ENCODE results near the gene CAMTA1.

CAMTA1 gene

GRCh38 chr1:6888268-6888667 is 103.0 kb downstream of the CAMTA1 start:
- Mint-ChIP-seq H3K4me1 (peaks cover 4% of the 10 kb centered on the region), H3K36me3 (no peaks in the 10 kb centered on the region), H3K4me3 (no peak overlapping the region), H3K27me3 (no peaks in the 10 kb centered on the region), H3K27ac (no peak overlapping the region), H3K9me3 (no peaks in the 10 kb centered on the region)

- H3K27ac Mint-ChIP-seq = no peak overlapping the region
- no peaks in the 10 kb centered on the region for H3K36me3 Mint-ChIP-seq
- peaks cover 4% of the 10 kb centered on the region for H3K4me1 Mint-ChIP-seq
Measured at GRCh38 chr1:6888870-6889269, 103.6 kb downstream of the CAMTA1 start.

GRCh38 chr1:6889875-6890480 is 104.7 kb downstream of the CAMTA1 start:
- no peaks in the 10 kb centered on the region for H3K27me3 Mint-ChIP-seq
- H3K27ac Mint-ChIP-seq = no peak overlapping the region
- no peak overlapping the region for H3K4me3 Mint-ChIP-seq
- no peaks in the 10 kb centered on the region for H3K4me1 Mint-ChIP-seq
- no peaks in the 10 kb centered on the region for H3K9me3 Mint-ChIP-seq
- no peaks in the 10 kb centered on the region for H3K36me3 Mint-ChIP-seq

More at GRCh38 chr1:6888870-6889269, 103.6 kb downstream of the CAMTA1 start:
- Mint-ChIP-seq H3K4me3 (no peak overlapping the region), H3K27me3 (no peaks in the 10 kb centered on the region), H3K9me3 (no peaks in the 10 kb centered on the region)

GRCh38 chr1:6890686-6891085 is 105.4 kb downstream of the CAMTA1 start:
- H3K9me3 Mint-ChIP-seq = no peaks in the 10 kb centered on the region
- H3K27ac Mint-ChIP-seq = no peak overlapping the region
- H3K4me1 Mint-ChIP-seq = no peaks in the 10 kb centered on the region
- no peaks in the 10 kb centered on the region for H3K27me3 Mint-ChIP-seq
- no peak overlapping the region for H3K4me3 Mint-ChIP-seq
- H3K36me3 Mint-ChIP-seq = no peaks in the 10 kb centered on the region

- Mint-ChIP-seq H3K4me3 (no peak overlapping the region), H3K36me3 (no peaks in the 10 kb centered on the region), H3K27me3 (no peaks in the 10 kb centered on the region), H3K27ac (no peak overlapping the region), H3K4me1 (no peaks in the 10 kb centered on the region), H3K9me3 (no peaks in the 10 kb centered on the region)
Measured at GRCh38 chr1:6891781-6892579, 106.7 kb downstream of the CAMTA1 start.

- Mint-ChIP-seq H3K9me3 (no peaks in the 10 kb centered on the region), H3K36me3 (peaks cover 2% of the 10 kb centered on the region), H3K27me3 (no peaks in the 10 kb centered on the region), H3K4me1 (no peaks in the 10 kb centered on the region), H3K27ac (no peak overlapping the region), H3K4me3 (no peak overlapping the region)
Measured at GRCh38 chr1:6893388-6893787, 108.1 kb downstream of the CAMTA1 start.

GRCh38 chr1:6897138-6897537 is 111.9 kb downstream of the CAMTA1 start:
- Mint-ChIP-seq H3K27ac (no peak overlapping the region), H3K4me1 (no peaks in the 10 kb centered on the region), H3K27me3 (no peaks in the 10 kb centered on the region), H3K36me3 (peaks cover 2% of the 10 kb centered on the region), H3K4me3 (no peak overlapping the region), H3K9me3 (no peaks in the 10 kb centered on the region)

GRCh38 chr1:6898974-6899539 is 113.8 kb downstream of the CAMTA1 start:
- peaks cover 2% of the 10 kb centered on the region for H3K36me3 Mint-ChIP-seq
- H3K4me3 Mint-ChIP-seq = no peak overlapping the region
- no peaks in the 10 kb centered on the region for H3K9me3 Mint-ChIP-seq
- H3K4me1 Mint-ChIP-seq = no peaks in the 10 kb centered on the region
- H3K27me3 Mint-ChIP-seq = no peaks in the 10 kb centered on the region
- H3K27ac Mint-ChIP-seq = no peak overlapping the region

GRCh38 chr1:6899621-6900020 is 114.4 kb downstream of the CAMTA1 start:
- Mint-ChIP-seq H3K27ac (no peak overlapping the region), H3K36me3 (peaks cover 2% of the 10 kb centered on the region), H3K4me3 (no peak overlapping the region), H3K27me3 (no peaks in the 10 kb centered on the region), H3K4me1 (no peaks in the 10 kb centered on the region), H3K9me3 (no peaks in the 10 kb centered on the region)

GRCh38 chr1:6902153-6902552 is 116.9 kb downstream of the CAMTA1 start:
- Mint-ChIP-seq H3K4me3 (no peak overlapping the region), H3K9me3 (no peaks in the 10 kb centered on the region), H3K36me3 (peaks cover 2% of the 10 kb centered on the region), H3K4me1 (peaks cover 3% of the 10 kb centered on the region), H3K27me3 (no peaks in the 10 kb centered on the region), H3K27ac (no peak overlapping the region)

- H3K4me3 Mint-ChIP-seq = no peak overlapping the region
- H3K4me1 Mint-ChIP-seq = peaks cover 9% of the 10 kb centered on the region
- H3K27me3 Mint-ChIP-seq = no peaks in the 10 kb centered on the region
- no peaks in the 10 kb centered on the region for H3K9me3 Mint-ChIP-seq
- H3K27ac Mint-ChIP-seq = no peak overlapping the region
- H3K36me3 Mint-ChIP-seq = no peaks in the 10 kb centered on the region
Measured at GRCh38 chr1:6904476-6905170, 119.4 kb downstream of the CAMTA1 start.

- no peaks in the 10 kb centered on the region for H3K9me3 Mint-ChIP-seq
- H3K27me3 Mint-ChIP-seq = no peaks in the 10 kb centered on the region
- H3K36me3 Mint-ChIP-seq = no peaks in the 10 kb centered on the region
- no peak overlapping the region for H3K4me3 Mint-ChIP-seq
- no peak overlapping the region for H3K27ac Mint-ChIP-seq
- peaks cover 9% of the 10 kb centered on the region for H3K4me1 Mint-ChIP-seq
Measured at GRCh38 chr1:6905331-6905730, 120.1 kb downstream of the CAMTA1 start.

- Mint-ChIP-seq H3K27me3 (no peaks in the 10 kb centered on the region), H3K9me3 (no peaks in the 10 kb centered on the region), H3K27ac (no peak overlapping the region), H3K4me3 (no peak overlapping the region), H3K36me3 (no peaks in the 10 kb centered on the region), H3K4me1 (peaks cover 9% of the 10 kb centered on the region)
Measured at GRCh38 chr1:6905790-6906189, 120.5 kb downstream of the CAMTA1 start.

GRCh38 chr1:6906783-6907182 is 121.5 kb downstream of the CAMTA1 start:
- H3K27me3 Mint-ChIP-seq = no peaks in the 10 kb centered on the region
- H3K36me3 Mint-ChIP-seq = no peaks in the 10 kb centered on the region
- H3K27ac Mint-ChIP-seq = no peak overlapping the region
- peaks cover 9% of the 10 kb centered on the region for H3K4me1 Mint-ChIP-seq
- H3K9me3 Mint-ChIP-seq = no peaks in the 10 kb centered on the region
- H3K4me3 Mint-ChIP-seq = no peak overlapping the region

- Mint-ChIP-seq H3K4me1 (peaks cover 9% of the 10 kb centered on the region), H3K9me3 (no peaks in the 10 kb centered on the region), H3K4me3 (no peak overlapping the region)
Measured at GRCh38 chr1:6907201-6907600, 121.9 kb downstream of the CAMTA1 start.

More at GRCh38 chr1:6907201-6907600, 121.9 kb downstream of the CAMTA1 start:
- Mint-ChIP-seq H3K27me3 (no peaks in the 10 kb centered on the region), H3K27ac (no peak overlapping the region), H3K36me3 (no peaks in the 10 kb centered on the region)
